PC-9 (cell line): ENCODE measurements around the gene MOV10L1. TPM values are rescaled to one million over a fixed set of nuclear protein-coding genes. Genes with fewer than 3 reads are reported as not detected.
A peak's percentile ranks its signal among the peaks of the same experiment; 100 is the strongest.

Source experiments
- BruUV-seq: library from RNA; stranded (reverse); fragments of 400-500 nt; replicated peaks from 2 replicates; lab custom pipeline; 2021; lab: Mats Ljungman, UMichigan
- CTCF ChIA-PET: fragments of 300-600 bp; sonication (Branson Sonifier 250); formaldehyde crosslinking; loops from one replicate; lab custom pipeline; 2022; ENCODE audit warnings: antibody characterized with exemption; lab: Charles Lee
- POLR2A ChIA-PET: fragments of 300-600 bp; sonication (Branson Sonifier 250); formaldehyde crosslinking; loops from one replicate; lab custom pipeline; 2022; ENCODE audit warnings: antibody characterized with exemption; ENCODE audit not compliant: unreplicated experiment; lab: Charles Lee
- DNase-seq, 2 experiments: peaks; one replicate each; pipeline versions ENCODE4 v3.0.0 to v3.0.0-alpha.2; 2015 to 2022; ENCODE audit warnings: mixed read lengths in 1 of 2
- H2AFZ ChIP-seq: fragments of 200-600 bp; sonication (generic); 2 replicates; pipeline ENCODE4 v1.8.1; 2017; ENCODE audit warnings: antibody characterized with exemption
- H3F3A ChIP-seq: fragments of 200-600 bp; sonication (generic); 2 replicates; pipeline ENCODE4 v1.8.1; 2017; ENCODE audit warnings: antibody characterized with exemption, mild to moderate bottlenecking, low read depth; ENCODE audit not compliant: insufficient read depth
- H3K27ac ChIP-seq: fragments of 200-600 bp; sonication (generic); 2 replicates; pipeline ENCODE4 v1.6.1; 2016; ENCODE audit warnings: mixed run types
- H3K27me3 ChIP-seq: fragments of 200-600 bp; sonication (generic); 2 replicates; pipeline ENCODE4 v1.6.1; 2016; ENCODE audit warnings: low read depth, mixed run types; ENCODE audit not compliant: insufficient read depth
- H3K36me3 ChIP-seq: fragments of 200-600 bp; sonication (generic); 2 replicates; pipeline ENCODE4 v1.6.1; 2016; ENCODE audit warnings: low read depth, mixed run types
- H3K4me1 ChIP-seq: fragments of 200-600 bp; sonication (generic); replicated peaks from 2 replicates; pipeline ENCODE4 v1.6.1; 2016; ENCODE audit warnings: mixed run types; ENCODE audit not compliant: insufficient read depth
- H3K4me2 ChIP-seq: fragments of 200-600 bp; sonication (generic); 2 replicates; pipeline ENCODE4 v1.6.1; 2017; ENCODE audit warnings: mixed run types
- H3K4me3 ChIP-seq: fragments of 200-600 bp; sonication (generic); 2 replicates; pipeline ENCODE4 v1.6.1; 2016; ENCODE audit warnings: mixed run types
- H3K79me2 ChIP-seq: fragments of 200-600 bp; sonication (generic); 2 replicates; pipeline ENCODE4 v1.6.1; 2017; ENCODE audit warnings: low read depth, mixed run types
- H3K9me2 ChIP-seq: fragments of 200-600 bp; sonication (generic); 2 replicates; pipeline ENCODE4 v1.8.1; 2017; ENCODE audit warnings: mild to moderate bottlenecking; ENCODE audit not compliant: insufficient read depth
- H3K9me3 ChIP-seq: fragments of 200-600 bp; sonication (generic); 2 replicates; pipeline ENCODE4 v1.8.1; 2016; ENCODE audit warnings: low read depth; ENCODE audit not compliant: insufficient read depth
- H4K20me1 ChIP-seq: fragments of 200-600 bp; sonication (generic); 2 replicates; pipeline ENCODE4 v1.8.1; 2017; ENCODE audit not compliant: insufficient read depth
- CTCF ChIP-seq: fragments of 200-600 bp; sonication (generic); conservative IDR thresholded peaks from 2 replicates; pipeline ENCODE4 v1.6.1; 2017; ENCODE audit warnings: mixed run types, antibody characterized with exemption, mild to moderate bottlenecking, moderate library complexity
- EZH2 ChIP-seq: fragments of 200-600 bp; sonication (generic); IDR thresholded peaks from 2 replicates; pipeline ENCODE4 v1.8.0; 2017; ENCODE audit warnings: antibody characterized with exemption, low read depth
- intact Hi-C: fragments of 100-400 bp; cut with micrococcal nuclease; formaldehyde crosslinking; loops from one replicate; pipeline ENCODE4 v1.10.0; 2022; ENCODE audit not compliant: unreplicated experiment
- total RNA-seq: library from RNA; stranded (reverse); gene quantifications from 2 replicates; pipeline ENCODE4 v1.2.3, GENCODE V29; 2021

Gene MOV10L1
- total RNA-seq, 1 experiment from 2014 or later = not detected

GRCh38 chr22:50169181-50169759 is 79.5 kb downstream of the MOV10L1 start:
- TF ChIP-seq CTCF (no peak), EZH2 (no peak)
- H3F3A ChIP-seq = peaks cover 10% of the 10 kb centered on the region; the same call in 1 of the 2 replicates
- no peaks in the 10 kb centered on the region for H3K9me3 ChIP-seq
- H3K4me3 ChIP-seq = peak overlapping the region; percentile 56; the same call in 1 of the 2 replicates
- H3K79me2 ChIP-seq = peaks cover 4% of the 10 kb centered on the region; the same call in 1 of the 2 replicates
- intact Hi-C loops = no loop called here
- H3K27ac ChIP-seq = no peak overlapping the region
- H3K36me3 ChIP-seq = no peaks in the 10 kb centered on the region
- CTCF ChIA-PET = no interaction called here
- H3K4me2 ChIP-seq = peak overlapping the region; percentile 67
- H3K4me1 ChIP-seq = peaks cover 13% of the 10 kb centered on the region
- DNase-seq = no peak
- H2AFZ ChIP-seq = no peak overlapping the region
- no peaks in the 10 kb centered on the region for H4K20me1 ChIP-seq
- H3K9me2 ChIP-seq = no peaks in the 10 kb centered on the region
- no peaks in the 10 kb centered on the region for H3K27me3 ChIP-seq
- POLR2A ChIA-PET = no interaction called here
- TSS peak; percentile 83 for BruUV-seq

- Histone ChIP-seq H3K4me1 (peaks cover 13% of the 10 kb centered on the region), H3K79me2 (peaks cover 4% of the 10 kb centered on the region; the same call in 1 of the 2 replicates), H3K27ac (no peak overlapping the region), H2AFZ (no peak overlapping the region), H3K9me2 (no peaks in the 10 kb centered on the region), H3K4me2 (peak overlapping the region; percentile 67), H3K9me3 (no peaks in the 10 kb centered on the region), H3F3A (peaks cover 10% of the 10 kb centered on the region; the same call in 1 of the 2 replicates), H3K4me3 (peak overlapping the region; percentile 56; the same call in 1 of the 2 replicates), H3K36me3 (no peaks in the 10 kb centered on the region), H4K20me1 (no peaks in the 10 kb centered on the region), H3K27me3 (no peaks in the 10 kb centered on the region)
- BruUV-seq = no TSS peak
- ChIA-PET POLR2A (no interaction called here), CTCF (no interaction called here)
- intact Hi-C loops = no loop called here
- TF ChIP-seq CTCF (no peak), EZH2 (no peak)
- DNase-seq = peak; percentile 46 to 62
Observed at GRCh38 chr22:50169774-50170341, 80.1 kb downstream of the MOV10L1 start.

- H3K4me3 ChIP-seq = peak within 1 kb of the TSS; percentile 86
- H3K4me1 ChIP-seq = peaks cover 13% of the 10 kb centered on the region
- BruUV-seq = no TSS peak
- peaks cover 4% of the 10 kb centered on the region; the same call in 1 of the 2 replicates for H3K79me2 ChIP-seq
- H3K27ac ChIP-seq = no peak within 1 kb of the TSS
- peak within 1 kb of the TSS; percentile 23; the same call in 1 of the 2 replicates for H2AFZ ChIP-seq
- no peak for TF ChIP-seq CTCF
- no peak for TF ChIP-seq EZH2
- ChIA-PET CTCF (interaction anchor here (0.6 kb wide), 1 partner anchor 21 kb away, joined by 3 read pairs; no protein-coding TSS in a partner anchor), POLR2A (no interaction called here)
- no peaks in the 10 kb centered on the region for H3K27me3 ChIP-seq
- peaks cover 10% of the 10 kb centered on the region; the same call in 1 of the 2 replicates for H3F3A ChIP-seq
- no peak for DNase-seq
- no peaks in the 10 kb centered on the region for H3K9me3 ChIP-seq
- intact Hi-C loops = no loop called here
- no peaks in the 10 kb centered on the region for H3K36me3 ChIP-seq
- peak within 1 kb of the TSS; percentile 99 for H3K4me2 ChIP-seq
- no peaks in the 10 kb centered on the region for H3K9me2 ChIP-seq
- H4K20me1 ChIP-seq = peaks cover 8% of the 10 kb centered on the region; the same call in 1 of the 2 replicates
Observed at GRCh38 chr22:50170453-50171318, 80.9 kb downstream of the MOV10L1 start, which contains the start of gene PANX2. PANX2 (plus strand) TSS chr22:50170731; CDS start chr22:50170731, 0 bp downstream.
